ENCODE data around the gene NFIX. TPM values are rescaled to one million over a fixed set of nuclear protein-coding genes. Genes with fewer than 3 reads are reported as not detected.

Gene NFIX
- total RNA-seq, 2 experiments from 2014 or later: 3.0 to 3.3 TPM

DNA sequence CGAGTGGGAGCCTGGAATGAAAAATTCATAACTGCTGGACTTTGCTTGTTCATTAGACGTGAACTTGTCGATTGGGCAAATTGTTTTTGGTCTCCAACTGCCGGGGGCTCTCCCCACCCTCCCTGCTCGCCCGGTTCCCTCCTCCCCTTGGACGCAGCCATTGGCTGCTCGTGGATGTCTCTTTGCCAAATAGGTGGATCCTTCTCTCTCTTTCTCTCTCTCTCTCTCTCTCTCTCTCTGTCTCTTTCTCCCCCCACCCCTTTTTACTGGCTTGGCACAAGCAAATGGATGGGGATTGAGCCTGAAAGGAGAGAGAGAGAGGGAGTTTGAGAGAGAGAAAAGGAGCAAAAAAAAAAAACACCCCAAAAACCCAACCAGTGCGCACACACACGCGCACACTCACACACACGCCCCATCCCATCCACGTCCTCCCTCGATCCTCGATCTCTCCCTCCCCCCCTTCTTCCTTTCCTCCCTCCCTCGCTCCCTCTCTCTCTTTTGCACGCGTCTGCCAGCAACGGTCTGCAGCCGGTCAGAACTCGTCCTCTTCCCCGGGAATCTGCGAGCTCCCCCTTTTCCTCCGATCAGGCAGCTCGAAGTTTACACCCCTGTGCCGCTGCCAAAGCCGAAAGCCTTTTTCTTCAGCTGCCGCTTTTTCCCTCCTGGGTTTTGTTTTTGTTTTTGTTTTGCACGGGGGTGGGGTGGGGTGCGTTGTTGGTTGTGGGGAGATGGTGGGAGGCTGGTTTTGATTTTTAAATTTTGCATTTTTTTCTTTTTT is 27.8 kb downstream of the NFIX start:
- H3K27me3 ChIP-seq (ENCODE audit: control insufficient read depth in 1 of 2, insufficient read depth in 2 of 2, low read length in 2 of 2): peaks cover 21 to 23% of the 10 kb centered on the region in 2 experiments
- no peaks in the 10 kb centered on the region for H3K9me3 Mint-ChIP-seq
- no peak overlapping the region for H3K27ac ChIP-seq (ENCODE audit: low read depth in 1 of 2, low read length in 2 of 2)
- peaks cover 71% of the 10 kb centered on the region for H3K27me3 Mint-ChIP-seq
- no peak overlapping the region for H3K27ac Mint-ChIP-seq
- H3K4me1 Mint-ChIP-seq (ENCODE audit: low read depth): peaks cover 16% of the 10 kb centered on the region
- intact Hi-C loops (cut with DNase I, micrococcal nuclease): no loop called here
- CTCF ChIA-PET: interaction anchor here (1.0 kb wide), 1 partner anchor 46 kb away, joined by 3 read pairs; no protein-coding TSS in a partner anchor
- peak overlapping the region; percentile 24 for H3K4me3 ChIP-seq (ENCODE audit: low read length)
- POLR2A ChIA-PET: interaction anchor here (1.0 kb wide), 1 partner anchor 16 kb away, joined by 3 read pairs; no protein-coding TSS in a partner anchor
- H3K9me3 ChIP-seq (ENCODE audit: control insufficient read depth in 1 of 2, insufficient read depth in 1 of 2, low read length in 2 of 2): no peaks in the 10 kb centered on the region
- TF ChIP-seq, protein P1, sequence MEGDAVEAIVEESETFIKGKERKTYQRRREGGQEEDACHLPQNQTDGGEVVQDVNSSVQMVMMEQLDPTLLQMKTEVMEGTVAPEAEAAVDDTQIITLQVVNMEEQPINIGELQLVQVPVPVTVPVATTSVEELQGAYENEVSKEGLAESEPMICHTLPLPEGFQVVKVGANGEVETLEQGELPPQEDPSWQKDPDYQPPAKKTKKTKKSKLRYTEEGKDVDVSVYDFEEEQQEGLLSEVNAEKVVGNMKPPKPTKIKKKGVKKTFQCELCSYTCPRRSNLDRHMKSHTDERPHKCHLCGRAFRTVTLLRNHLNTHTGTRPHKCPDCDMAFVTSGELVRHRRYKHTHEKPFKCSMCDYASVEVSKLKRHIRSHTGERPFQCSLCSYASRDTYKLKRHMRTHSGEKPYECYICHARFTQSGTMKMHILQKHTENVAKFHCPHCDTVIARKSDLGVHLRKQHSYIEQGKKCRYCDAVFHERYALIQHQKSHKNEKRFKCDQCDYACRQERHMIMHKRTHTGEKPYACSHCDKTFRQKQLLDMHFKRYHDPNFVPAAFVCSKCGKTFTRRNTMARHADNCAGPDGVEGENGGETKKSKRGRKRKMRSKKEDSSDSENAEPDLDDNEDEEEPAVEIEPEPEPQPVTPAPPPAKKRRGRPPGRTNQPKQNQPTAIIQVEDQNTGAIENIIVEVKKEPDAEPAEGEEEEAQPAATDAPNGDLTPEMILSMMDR (IDR thresholded peaks at IDR 0.05): no peak
- no peaks in the 10 kb centered on the region for H3K36me3 ChIP-seq (ENCODE audit: insufficient read depth, low read length)
- H3K36me3 Mint-ChIP-seq (ENCODE audit: low read depth): peaks cover 6% of the 10 kb centered on the region
- ATAC-seq (ENCODE audit: poor library complexity) (no peak), DNase-seq (peak in 1 of 14 experiments; percentile 10)
- H3K4me1 ChIP-seq (ENCODE audit: insufficient read depth, low read length): peaks cover 23% of the 10 kb centered on the region
- peak overlapping the region; percentile 68 for H3K4me3 Mint-ChIP-seq

DNA sequence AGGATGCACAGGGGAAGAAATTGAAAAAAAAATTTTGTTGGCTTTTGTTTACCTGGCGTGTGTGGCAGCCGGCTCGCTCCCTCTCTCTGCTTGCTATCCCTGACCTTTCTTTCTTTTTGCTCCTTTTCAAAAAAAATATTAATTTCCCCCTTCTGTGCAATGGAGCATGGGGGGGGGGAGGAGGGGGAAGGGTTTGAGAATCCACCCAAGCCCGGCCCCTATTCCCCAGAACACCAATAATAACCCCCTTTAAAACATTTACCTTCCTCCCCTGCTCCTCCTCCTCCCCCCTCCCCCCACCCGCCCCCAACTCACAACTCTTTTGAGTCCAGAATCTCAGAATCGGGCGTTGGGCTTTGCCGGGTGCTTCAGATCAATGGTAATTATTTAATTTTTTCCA is 28.4 kb downstream of the NFIX start:
- H3K27ac Mint-ChIP-seq: no peak overlapping the region
- ChIA-PET POLR2A (interaction anchor here (1.0 kb wide), 1 partner anchor 17 kb away, joined by 3 read pairs; no protein-coding TSS in a partner anchor), CTCF (interaction anchor here (1.0 kb wide), 1 partner anchor 46 kb away, joined by 3 read pairs; no protein-coding TSS in a partner anchor)
- H3K9me3 ChIP-seq (ENCODE audit: control insufficient read depth in 1 of 2, insufficient read depth in 1 of 2, low read length in 2 of 2): no peaks in the 10 kb centered on the region
- H3K4me1 Mint-ChIP-seq (ENCODE audit: low read depth): peaks cover 16% of the 10 kb centered on the region
- peaks cover 70% of the 10 kb centered on the region for H3K27me3 Mint-ChIP-seq
- peak overlapping the region; percentile 68 for H3K4me3 Mint-ChIP-seq
- peaks cover 23% of the 10 kb centered on the region for H3K4me1 ChIP-seq (ENCODE audit: insufficient read depth, low read length)
- intact Hi-C loops (cut with DNase I, micrococcal nuclease): no loop called here
- TF ChIP-seq, protein P1 (IDR thresholded peaks at IDR 0.05): no peak
- H3K9me3 Mint-ChIP-seq: no peaks in the 10 kb centered on the region
- peaks cover 21 to 23% of the 10 kb centered on the region in 2 experiments for H3K27me3 ChIP-seq (ENCODE audit: control insufficient read depth in 1 of 2, insufficient read depth in 2 of 2, low read length in 2 of 2)
- H3K36me3 ChIP-seq (ENCODE audit: insufficient read depth, low read length): no peaks in the 10 kb centered on the region
- H3K36me3 Mint-ChIP-seq (ENCODE audit: low read depth): peaks cover 6% of the 10 kb centered on the region
- H3K4me3 ChIP-seq (ENCODE audit: low read length): no peak overlapping the region
- no peak overlapping the region for H3K27ac ChIP-seq (ENCODE audit: low read depth in 1 of 2, low read length in 2 of 2)
- DNase-seq (no peak), ATAC-seq (ENCODE audit: poor library complexity) (no peak)

DNA sequence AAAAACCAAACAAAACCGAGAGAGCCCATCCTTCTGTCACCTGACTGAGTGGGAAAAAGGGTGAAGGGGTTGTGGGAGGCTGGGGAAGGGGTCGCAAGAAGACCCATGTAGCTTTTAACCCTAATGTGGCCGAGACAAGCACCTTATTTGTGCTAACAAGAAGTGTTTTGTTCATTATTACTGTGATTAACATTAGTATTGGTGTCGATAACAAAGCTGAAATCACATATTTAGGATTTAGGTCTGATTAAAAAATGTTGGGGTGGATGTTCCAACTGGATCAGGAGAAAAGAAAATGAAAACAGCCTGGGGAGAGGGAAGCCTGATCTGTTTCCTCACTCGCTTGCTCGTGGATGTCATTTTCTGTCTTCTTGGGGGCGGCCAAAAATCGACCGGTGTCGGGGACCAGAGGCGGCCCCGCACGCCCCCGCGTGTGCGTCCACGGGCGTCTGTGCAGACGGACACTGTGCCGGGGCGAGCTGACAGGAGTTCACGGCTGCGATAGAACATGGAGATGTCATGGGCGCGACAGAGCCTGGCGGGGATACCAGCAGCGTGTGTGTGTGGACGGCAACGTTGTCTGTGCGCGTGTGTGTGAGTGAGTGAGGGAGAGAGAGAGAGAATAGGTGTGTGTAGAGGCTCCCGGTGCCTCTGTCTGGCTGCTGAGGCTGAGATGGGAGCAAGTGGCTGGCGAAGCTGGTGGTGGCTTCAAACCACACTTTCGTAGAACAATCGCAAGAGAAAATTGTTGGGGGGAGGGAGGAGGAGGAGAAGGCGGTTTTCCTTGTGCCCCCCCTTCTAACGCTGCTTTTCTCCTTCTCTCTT is 29.1 kb downstream of the NFIX start:
- ATAC-seq (ENCODE audit: poor library complexity) (peak; percentile 29), DNase-seq (no peak)
- Histone ChIP-seq H3K4me1 (ENCODE audit: insufficient read depth, low read length) (peaks cover 23% of the 10 kb centered on the region), H3K27ac (ENCODE audit: low read depth in 1 of 2, low read length in 2 of 2) (no peak overlapping the region), H3K9me3 (ENCODE audit: control insufficient read depth in 1 of 2, insufficient read depth in 1 of 2, low read length in 2 of 2) (no peaks in the 10 kb centered on the region), H3K27me3 (ENCODE audit: control insufficient read depth in 1 of 2, insufficient read depth in 2 of 2, low read length in 2 of 2) (peaks cover 21 to 23% of the 10 kb centered on the region in 2 experiments), H3K4me3 (ENCODE audit: low read length) (no peak overlapping the region), H3K36me3 (ENCODE audit: insufficient read depth, low read length) (no peaks in the 10 kb centered on the region)
- Mint-ChIP-seq H3K4me3 (peak overlapping the region; percentile 55), H3K27ac (no peak overlapping the region), H3K4me1 (ENCODE audit: low read depth) (peaks cover 16% of the 10 kb centered on the region), H3K27me3 (peaks cover 64% of the 10 kb centered on the region), H3K36me3 (ENCODE audit: low read depth) (peaks cover 6% of the 10 kb centered on the region), H3K9me3 (no peaks in the 10 kb centered on the region)
- TF ChIP-seq, protein P1 (IDR thresholded peaks at IDR 0.05): no peak
- intact Hi-C loops (cut with DNase I, micrococcal nuclease): no loop called here
- POLR2A ChIA-PET: interaction anchor here (0.6 to 1.0 kb wide), 2 partner anchors 14 to 17 kb away, joined by 3 read pairs; no protein-coding TSS in a partner anchor
- CTCF ChIA-PET: no interaction called here
